HG03460 (cell line): Measurements from ENCODE around the gene MAPK7.

ENCODE experiments used
- ATAC-seq: cut with Tn5 transposase; IDR thresholded peaks from one replicate; pipeline ENCODE4 v1.9.1; 2021; ENCODE audit not compliant: unreplicated experiment

MAPK7 gene

GRCh38 chr17:19377602-19378415 lies 489 bp upstream of the MAPK7 start:
- peak; percentile 91 for ATAC-seq

- no peak for ATAC-seq
These were observed 1.2 kb downstream of the MAPK7 start for GRCh38 chr17:19379361-19380065.

- no peak for ATAC-seq
These were observed 2.4 kb downstream of the MAPK7 start for GRCh38 chr17:19380481-19381301.

GRCh38 chr17:19381361-19381740 lies 3.1 kb downstream of the MAPK7 start:
- no peak for ATAC-seq

- no peak for ATAC-seq
These were observed 3.6 kb downstream of the MAPK7 start for GRCh38 chr17:19381741-19382444.

- no peak for ATAC-seq
These were observed 4.5 kb downstream of the MAPK7 start for GRCh38 chr17:19382531-19383444.

GRCh38 chr17:19383681-19384470 lies 5.6 kb downstream of the MAPK7 start:
- no peak for ATAC-seq

GRCh38 chr17:19384723-19385391 lies 6.6 kb downstream of the MAPK7 start:
- ATAC-seq: no peak

GRCh38 chr17:19385521-19385983 lies 7.3 kb downstream of the MAPK7 start:
- ATAC-seq: no peak

GRCh38 chr17:19386051-19386929 lies 8.0 kb downstream of the MAPK7 start:
- ATAC-seq: no peak

GRCh38 chr17:19386974-19387920 lies 8.9 kb downstream of the MAPK7 start, which contains the start of gene MFAP4:
Gene MFAP4, minus strand, starts transcription at chr17:19387190. Its CDS starts 35 bp downstream, at chr17:19387155.
- no peak for ATAC-seq

- no peak for ATAC-seq
These were observed 9.7 kb downstream of the MAPK7 start for GRCh38 chr17:19387921-19388521.

- no peak for ATAC-seq
These were observed 10.8 kb downstream of the MAPK7 start for GRCh38 chr17:19388791-19389785.

- no peak for ATAC-seq
These were observed 12.7 kb downstream of the MAPK7 start for GRCh38 chr17:19390951-19391350.

GRCh38 chr17:19391432-19391831 lies 13.1 kb downstream of the MAPK7 start:
- ATAC-seq: no peak
